ENCODE measurements around the gene GJA5.
A peak's percentile ranks its signal among the peaks of the same experiment; 100 is the strongest.

GJA5 gene

GRCh38 chr1:147726168-147726567, 34.2 kb downstream of the GJA5 start:
- no peak for DNase-seq (ENCODE audit: low spot score)

DNA sequence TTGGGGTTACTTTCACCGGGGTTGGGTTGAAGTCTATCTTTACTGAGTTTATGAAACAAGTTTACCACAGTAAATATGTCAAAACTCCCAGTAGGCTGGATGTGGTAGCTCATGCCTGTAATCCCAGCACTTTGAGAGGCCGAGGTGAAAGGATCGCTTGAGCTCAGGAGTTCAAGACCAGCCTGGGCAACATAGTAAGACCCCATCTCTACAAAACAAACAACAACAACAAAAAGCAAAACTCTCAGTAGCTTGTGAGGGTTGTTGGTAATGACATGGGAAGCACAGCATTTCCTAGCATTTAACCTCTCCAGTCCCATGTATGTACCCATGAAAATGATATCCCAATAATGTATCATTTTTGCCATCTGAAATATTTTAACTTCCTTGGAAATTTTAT, 34.7 kb downstream of the GJA5 start:
- no peak for DNase-seq (ENCODE audit: low spot score)

GRCh38 chr1:147723691-147724323, 36.6 kb downstream of the GJA5 start:
- DNase-seq (ENCODE audit: low spot score), result peak; percentile 37

GRCh38 chr1:147722124-147722523, 38.3 kb downstream of the GJA5 start:
- no peak for DNase-seq (ENCODE audit: low spot score)

DNA sequence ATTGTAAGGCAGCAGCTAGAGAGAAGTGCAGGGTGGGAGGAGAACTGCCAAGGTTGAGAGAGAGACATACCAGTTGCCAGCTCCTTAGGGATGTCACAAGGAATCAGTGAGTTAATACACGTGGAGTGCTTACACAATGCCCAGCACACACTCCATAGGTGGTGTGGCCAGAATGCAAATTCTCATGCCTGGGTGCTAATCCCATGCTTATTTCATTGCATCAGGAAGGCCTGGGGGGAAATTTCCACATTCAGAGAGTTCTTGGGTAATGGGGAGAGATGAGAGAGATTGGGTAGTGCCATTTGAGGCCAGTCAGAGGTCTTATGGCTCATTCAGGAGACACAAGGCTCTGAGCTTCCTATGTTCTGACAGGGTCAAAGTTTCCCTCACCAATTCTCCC, 38.7 kb downstream of the GJA5 start:
- no peak for DNase-seq (ENCODE audit: low spot score)

GRCh38 chr1:147720557-147720956, 39.8 kb downstream of the GJA5 start:
- DNase-seq (ENCODE audit: low spot score), result no peak

DNA sequence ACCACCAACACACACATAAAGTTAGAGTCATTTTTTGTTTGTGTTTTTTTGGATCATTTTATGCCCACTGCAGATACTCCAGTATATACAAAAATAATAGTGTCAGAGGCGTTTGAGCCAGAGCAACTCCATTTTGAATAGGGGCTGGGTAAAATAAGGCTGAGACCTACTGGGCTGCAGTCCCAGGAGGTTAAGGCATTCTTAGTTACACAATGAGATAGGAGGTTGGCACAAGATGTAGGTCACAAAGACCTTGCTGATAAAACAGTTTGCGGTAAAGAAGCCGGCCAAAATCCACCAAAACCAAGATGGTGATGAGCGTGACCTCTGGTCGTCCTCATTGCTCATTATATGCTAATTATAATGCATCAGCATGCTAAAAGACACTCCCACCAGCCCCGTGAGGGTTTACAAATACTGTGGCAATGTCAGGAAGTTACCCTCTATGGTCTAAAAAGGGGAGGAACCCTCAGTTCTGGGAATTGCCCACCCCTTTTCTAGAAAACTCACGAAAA, 40.6 kb downstream of the GJA5 start:
- no peak for DNase-seq (ENCODE audit: low spot score)

DNA sequence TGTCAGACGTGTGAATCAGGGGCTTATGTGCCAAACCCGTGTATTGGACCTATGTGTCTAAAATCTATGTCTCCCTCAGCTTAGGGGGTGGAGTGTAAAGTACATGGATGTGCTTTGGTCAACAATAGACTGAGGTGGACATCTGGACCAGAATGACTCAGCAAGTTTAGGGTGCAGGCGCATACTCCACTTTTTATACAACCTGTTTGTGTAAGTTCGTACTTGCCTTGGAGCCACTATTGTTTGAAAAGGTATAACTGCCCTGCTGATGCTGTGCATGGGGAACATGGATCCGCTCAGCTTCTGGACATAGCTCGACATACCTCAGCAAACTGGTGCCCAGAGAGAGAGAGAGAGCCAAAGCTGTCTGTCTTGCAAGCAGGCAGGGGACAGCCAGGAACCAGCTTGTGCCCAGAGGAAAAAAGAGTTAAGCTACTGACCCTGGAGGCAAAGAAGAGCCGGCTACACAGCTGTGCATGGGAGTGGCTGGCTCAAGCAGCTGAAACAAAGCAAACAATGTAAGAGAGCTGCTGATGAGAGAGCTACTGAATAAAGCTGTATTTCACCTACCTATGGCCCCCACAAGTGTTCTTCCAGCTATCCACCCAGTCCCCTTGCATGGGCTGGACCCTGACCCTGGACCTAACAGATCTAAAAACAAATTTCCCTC, 41.2 kb downstream of the GJA5 start:
- no peak for DNase-seq (ENCODE audit: low spot score)

GRCh38 chr1:147717706-147718097, 42.7 kb downstream of the GJA5 start:
- DNase-seq (ENCODE audit: low spot score), result no peak

- DNase-seq (ENCODE audit: low spot score), result peak; percentile 16
Observed at GRCh38 chr1:147717051-147717705, 43.2 kb downstream of the GJA5 start.

GRCh38 chr1:147712605-147713004, 47.8 kb downstream of the GJA5 start:
- no peak for DNase-seq (ENCODE audit: low spot score)

All from HuH-7.5 (cell line).